NCI-H2196 treated with DMSO at 0.1 percent for 48 hours (cell line): ENCODE data around the gene CRYZL1.
A peak's percentile ranks its signal among the peaks of the same experiment; 100 is the strongest.

Experiments
- DNase-seq: peaks from one replicate; lab custom pipeline; 2025; ENCODE audit not compliant: unreplicated experiment; lab: John Stamatoyannopoulos, UW

The CRYZL1 gene

DNA sequence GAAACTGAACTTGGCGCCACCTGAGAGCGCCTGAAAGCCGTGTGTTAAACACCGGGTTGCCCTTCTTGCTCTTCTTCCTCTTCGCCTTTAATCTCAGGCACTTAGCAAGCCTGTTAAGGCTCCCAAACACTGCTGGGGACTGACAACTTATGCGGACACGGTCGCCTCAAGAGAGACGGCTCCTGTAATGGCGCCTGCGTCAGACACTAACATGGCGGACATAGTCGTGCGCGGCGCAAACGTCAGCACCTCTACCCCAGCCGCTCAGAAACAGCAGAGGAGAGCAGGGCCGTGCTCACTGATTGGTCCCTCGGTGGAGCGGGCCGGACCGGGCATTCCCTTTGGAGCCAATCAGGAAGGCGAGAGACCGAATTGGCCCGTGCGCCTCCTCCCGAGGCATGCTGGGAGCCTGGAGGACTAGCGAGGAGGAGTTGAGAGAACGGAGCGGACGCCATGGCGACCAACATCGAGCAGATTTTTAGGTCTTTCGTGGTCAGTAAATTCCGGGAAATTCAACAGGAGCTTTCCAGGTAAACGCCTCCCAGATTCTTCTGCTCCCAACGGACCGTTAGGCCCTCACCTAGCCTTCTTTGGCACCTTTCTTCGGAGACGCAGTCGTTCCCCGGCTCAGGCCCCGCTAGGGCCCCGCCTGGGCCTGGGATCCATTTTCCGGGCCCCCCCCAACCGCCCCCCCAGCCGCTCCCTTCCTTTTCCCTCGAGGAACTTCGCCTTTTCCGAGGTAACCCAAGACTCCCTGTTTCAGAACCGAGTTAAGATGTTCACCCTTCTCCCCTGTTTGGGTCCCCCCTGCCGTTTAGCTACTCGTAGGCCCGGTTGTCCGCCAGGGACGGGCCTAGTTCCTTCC is 98.7 kb downstream of the CRYZL1 start, which contains the start of gene SON:
SON (plus strand) TSS at position 399 of the 865 bp plus-strand sequence; CDS start at position 454, 55 bp downstream.
- DNase-seq, result peak; percentile 97

DNA sequence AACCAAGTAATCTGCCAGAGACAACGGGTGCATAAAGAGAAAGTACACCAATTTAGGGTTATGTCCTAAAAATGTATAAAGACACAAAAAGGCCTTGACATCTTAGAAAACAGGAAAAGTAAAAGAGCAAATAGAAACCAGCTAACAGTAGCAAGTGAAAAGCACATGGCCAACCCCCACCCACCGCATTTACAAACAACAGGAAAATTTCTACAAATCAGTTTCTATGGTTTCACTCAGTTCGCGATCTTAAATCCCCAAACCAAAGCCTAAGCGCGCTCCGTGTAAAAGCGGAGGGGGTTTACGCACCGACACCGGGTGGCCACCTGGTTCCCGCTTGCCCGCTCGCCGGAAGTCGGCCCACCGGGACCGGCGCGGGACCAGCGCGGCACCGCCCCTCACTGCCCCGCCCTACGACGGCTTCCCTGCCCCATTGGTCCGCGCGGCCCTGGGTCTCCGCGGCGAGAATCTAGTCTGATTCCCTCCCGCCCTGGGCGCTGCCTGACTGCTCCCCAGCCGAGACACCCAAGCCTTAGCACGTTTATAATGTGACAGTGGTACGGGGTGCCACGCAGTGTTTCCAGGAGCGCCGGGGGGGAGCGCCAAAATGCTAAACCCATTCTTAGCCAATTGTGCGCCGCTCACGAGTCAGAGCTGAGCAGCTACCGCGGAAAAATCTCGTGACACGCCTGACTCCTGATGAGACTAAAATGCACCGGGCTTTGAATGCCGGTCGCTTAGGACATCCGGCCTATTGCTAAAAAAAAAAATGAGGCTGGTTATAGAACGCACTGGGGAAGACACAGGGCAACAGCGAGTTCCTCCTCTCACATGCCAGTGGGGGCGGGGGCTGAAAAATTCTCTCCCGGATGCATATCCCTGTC is 99.5 kb downstream of the CRYZL1 start, which contains the start of gene GART:
GART (minus strand) TSS at position 362 of the 884 bp plus-strand sequence. CDS start 2,802 bp downstream, outside the sequence.
- DNase-seq, result peak; percentile 79

DNA sequence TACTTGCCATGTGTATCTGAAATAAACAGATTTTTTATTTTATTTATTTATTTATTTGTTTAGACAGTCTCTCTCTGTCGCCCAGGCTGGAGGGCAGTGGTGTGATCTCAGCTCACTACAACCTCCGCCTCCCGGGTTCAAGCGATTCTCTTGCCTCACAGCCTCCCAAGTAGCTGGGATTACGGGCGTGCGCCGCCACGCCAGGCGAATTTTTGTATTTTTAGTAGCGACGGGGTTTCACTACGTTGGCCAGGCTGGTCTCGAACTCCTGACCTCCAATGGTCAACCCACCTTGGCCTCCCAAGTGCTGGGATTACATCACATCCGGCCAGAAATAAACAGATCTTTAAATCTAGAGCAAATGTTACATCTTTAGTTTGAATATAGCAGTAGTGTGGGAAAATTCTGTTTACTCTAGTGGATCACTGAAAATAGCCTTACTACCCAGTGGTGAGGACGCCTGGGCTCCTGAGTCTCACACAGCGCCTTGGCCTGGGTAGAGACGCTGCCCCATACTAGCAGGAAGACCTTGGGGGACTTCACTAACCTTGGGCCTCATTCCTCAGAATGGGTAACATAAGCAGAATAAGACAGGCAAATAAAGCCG is 100.3 kb downstream of the CRYZL1 start:
- no peak for DNase-seq

DNA sequence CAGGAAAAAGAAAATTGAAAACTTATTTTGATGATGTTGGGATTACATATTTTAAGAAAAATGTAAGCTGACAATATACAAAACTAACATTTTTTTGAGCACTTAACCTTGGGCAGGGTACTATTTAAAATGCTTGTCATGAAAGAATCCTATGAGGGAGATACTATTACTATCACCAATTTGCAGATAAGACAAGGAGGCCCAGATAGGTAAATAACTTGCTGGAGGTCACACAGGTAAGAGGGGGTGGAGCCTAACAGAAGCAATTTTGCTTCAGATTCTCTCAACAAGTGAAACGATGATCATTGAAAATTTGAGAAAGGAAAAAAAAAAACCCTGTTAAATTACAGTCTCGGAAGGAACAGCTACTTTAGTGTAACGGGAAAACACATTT is 100.8 kb downstream of the CRYZL1 start:
- no peak for DNase-seq

DNA sequence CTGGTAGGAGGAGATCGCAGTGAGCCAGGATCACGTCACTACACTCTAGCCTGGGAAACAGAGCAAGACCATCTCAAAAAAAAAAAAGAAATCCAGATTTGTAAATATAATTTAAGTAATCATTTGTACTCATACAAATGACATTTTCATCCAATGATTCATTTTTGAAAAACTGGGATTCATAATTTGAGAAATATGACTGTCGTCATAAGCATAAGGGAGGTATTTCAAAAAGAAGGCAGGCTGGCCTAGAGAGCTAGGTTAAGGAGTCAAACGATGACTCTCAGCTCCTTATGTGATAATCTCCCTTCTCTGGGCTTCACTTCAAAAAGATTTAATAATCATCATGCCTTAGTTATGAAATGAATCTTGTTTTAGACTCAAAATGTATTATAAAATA is 101.9 kb downstream of the CRYZL1 start:
- no peak for DNase-seq
